ENCODE results near the gene CD37. TPM values are rescaled to one million over a fixed set of nuclear protein-coding genes. Genes with fewer than 3 reads are reported as not detected.

Gene CD37
- total RNA-seq, 1 donor: 0.36 TPM

GRCh38 chr19:49338023-49338677 is 2.9 kb downstream of the CD37 start:
- no peaks in the 10 kb centered on the region for H3K79me2 ChIP-seq (ENCODE audit: insufficient read depth, low read length)
- no peaks in the 10 kb centered on the region for H3K27me3 ChIP-seq (ENCODE audit: insufficient read depth, low read length)
- H3K4me3 ChIP-seq (ENCODE audit: insufficient read depth, low read length): no peak overlapping the region
- DNase-seq (ENCODE audit: insufficient read length, low spot score, missing footprints): no peak
- H3K4me1 ChIP-seq (ENCODE audit: insufficient read depth, low read length): peaks cover 8% of the 10 kb centered on the region
- no peaks in the 10 kb centered on the region for H4K20me1 ChIP-seq (ENCODE audit: insufficient read depth, low read length)
- no peaks in the 10 kb centered on the region for H3K9me3 ChIP-seq (ENCODE audit: low read depth, low read length)
- TF ChIP-seq CTCF (IDR thresholded peaks at IDR 0.05; ENCODE audit: extremely low read depth, low read depth, low read length): no peak
- no peak overlapping the region for H3K27ac ChIP-seq (ENCODE audit: low read depth, low read length)
- peaks cover 10% of the 10 kb centered on the region for H3K36me3 ChIP-seq (ENCODE audit: insufficient read depth, low read length)
- no peak overlapping the region for H3K4me2 ChIP-seq (ENCODE audit: insufficient read depth, low read length)
- no peak overlapping the region for H2AFZ ChIP-seq (ENCODE audit: low read length)

GRCh38 chr19:49338691-49339300 is 3.6 kb downstream of the CD37 start:
- peak overlapping the region; percentile 57 for H3K4me3 ChIP-seq (ENCODE audit: insufficient read depth, low read length)
- H2AFZ ChIP-seq (ENCODE audit: low read length): no peak overlapping the region

GRCh38 chr19:49339301-49340068 is 4.3 kb downstream of the CD37 start:
- Histone ChIP-seq H3K4me1 (ENCODE audit: insufficient read depth, low read length) (peaks cover 8% of the 10 kb centered on the region), H3K4me3 (ENCODE audit: insufficient read depth, low read length) (peak overlapping the region; percentile 57), H3K36me3 (ENCODE audit: insufficient read depth, low read length) (peaks cover 11% of the 10 kb centered on the region), H4K20me1 (ENCODE audit: insufficient read depth, low read length) (no peaks in the 10 kb centered on the region), H3K9me3 (ENCODE audit: low read depth, low read length) (no peaks in the 10 kb centered on the region), H3K79me2 (ENCODE audit: insufficient read depth, low read length) (no peaks in the 10 kb centered on the region), H3K27me3 (ENCODE audit: insufficient read depth, low read length) (no peaks in the 10 kb centered on the region), H3K4me2 (ENCODE audit: insufficient read depth, low read length) (peak overlapping the region; percentile 70), H3K27ac (ENCODE audit: low read depth, low read length) (no peak overlapping the region), H2AFZ (ENCODE audit: low read length) (peak overlapping the region; percentile 69)
- TF ChIP-seq CTCF (IDR thresholded peaks at IDR 0.05; ENCODE audit: extremely low read depth, low read depth, low read length): no peak
- peak; percentile 98 for DNase-seq (ENCODE audit: insufficient read length, low spot score, missing footprints)

More at GRCh38 chr19:49338691-49339300, 3.6 kb downstream of the CD37 start:
- no peak for TF ChIP-seq CTCF (IDR thresholded peaks at IDR 0.05; ENCODE audit: extremely low read depth, low read depth, low read length)
- no peaks in the 10 kb centered on the region for H3K27me3 ChIP-seq (ENCODE audit: insufficient read depth, low read length)
- H3K4me2 ChIP-seq (ENCODE audit: insufficient read depth, low read length): peak overlapping the region; percentile 70
- peaks cover 11% of the 10 kb centered on the region for H3K36me3 ChIP-seq (ENCODE audit: insufficient read depth, low read length)
- peak; percentile 85 for DNase-seq (ENCODE audit: insufficient read length, low spot score, missing footprints)
- H3K4me1 ChIP-seq (ENCODE audit: insufficient read depth, low read length): peaks cover 8% of the 10 kb centered on the region
- H3K27ac ChIP-seq (ENCODE audit: low read depth, low read length): no peak overlapping the region
- no peaks in the 10 kb centered on the region for H3K79me2 ChIP-seq (ENCODE audit: insufficient read depth, low read length)
- H3K9me3 ChIP-seq (ENCODE audit: low read depth, low read length): no peaks in the 10 kb centered on the region
- H4K20me1 ChIP-seq (ENCODE audit: insufficient read depth, low read length): no peaks in the 10 kb centered on the region

All from osteoblast (primary cell).